ENCODE data around the gene ARRB1.

The ARRB1 gene

DNA sequence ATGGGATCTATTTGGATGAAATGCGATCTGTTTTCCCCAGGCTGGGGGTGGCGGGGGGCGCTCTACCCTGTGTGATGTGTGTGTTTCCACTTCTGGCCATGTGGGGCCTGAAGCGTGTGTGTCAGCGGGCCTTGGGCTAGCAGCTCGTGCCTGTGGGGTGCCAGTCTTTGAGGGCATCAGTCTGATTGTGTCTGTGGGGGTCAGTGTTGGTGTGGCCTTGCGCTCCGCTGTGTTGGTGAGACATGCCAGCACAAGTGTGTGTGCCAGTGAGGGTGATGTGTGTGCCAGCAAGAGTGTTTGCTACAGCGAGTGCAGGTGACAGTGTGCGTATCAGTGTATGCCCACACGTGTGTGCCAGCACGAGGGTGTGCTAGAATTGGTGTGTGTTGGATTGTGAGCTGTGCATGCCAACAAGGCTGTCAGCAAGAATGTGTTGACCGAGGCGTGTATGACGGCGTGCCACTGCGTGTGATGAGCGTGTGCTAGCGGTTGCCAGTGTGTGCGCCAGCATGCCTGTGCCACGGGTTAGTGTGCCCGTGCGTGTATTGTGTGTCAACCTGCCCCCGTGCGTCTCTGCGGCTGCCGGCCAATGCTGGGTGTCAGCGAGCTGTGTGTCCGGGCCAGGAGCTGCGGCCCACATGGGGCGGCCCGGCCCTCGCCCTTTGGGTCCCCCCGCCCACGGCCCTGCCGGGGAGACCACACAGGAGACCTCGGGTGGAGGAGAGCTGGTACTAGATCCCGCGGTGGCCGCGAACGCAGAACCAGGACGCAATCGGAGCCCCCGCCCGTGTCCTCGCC is 519 bp downstream of the ARRB1 start:
- H3K9me3 ChIP-seq (ENCODE audit: control insufficient read depth, insufficient read depth, low read length) = no peaks in the 10 kb centered on the region
- peak overlapping the region; percentile 71; the same call in 1 of the 2 replicates for H3K4me3 ChIP-seq (ENCODE audit: low read length)
- no peak for DNase-seq (ENCODE audit: low read depth, low spot score)
- no peaks in the 10 kb centered on the region for H3K36me3 ChIP-seq (ENCODE audit: control insufficient read depth, insufficient read depth, low read length)
- peaks cover 8% of the 10 kb centered on the region for H3K4me1 ChIP-seq (ENCODE audit: control insufficient read depth, insufficient read depth, low read length)
- WGBS (ENCODE audit: insufficient coverage, insufficient read length) = no CpG with 5 or more reads among the region's 47 CpGs
- H3K27me3 ChIP-seq (ENCODE audit: control insufficient read depth, insufficient read depth, low read length) = no peaks in the 10 kb centered on the region
- H3K27ac ChIP-seq (ENCODE audit: low read length) = no peak overlapping the region

DNA sequence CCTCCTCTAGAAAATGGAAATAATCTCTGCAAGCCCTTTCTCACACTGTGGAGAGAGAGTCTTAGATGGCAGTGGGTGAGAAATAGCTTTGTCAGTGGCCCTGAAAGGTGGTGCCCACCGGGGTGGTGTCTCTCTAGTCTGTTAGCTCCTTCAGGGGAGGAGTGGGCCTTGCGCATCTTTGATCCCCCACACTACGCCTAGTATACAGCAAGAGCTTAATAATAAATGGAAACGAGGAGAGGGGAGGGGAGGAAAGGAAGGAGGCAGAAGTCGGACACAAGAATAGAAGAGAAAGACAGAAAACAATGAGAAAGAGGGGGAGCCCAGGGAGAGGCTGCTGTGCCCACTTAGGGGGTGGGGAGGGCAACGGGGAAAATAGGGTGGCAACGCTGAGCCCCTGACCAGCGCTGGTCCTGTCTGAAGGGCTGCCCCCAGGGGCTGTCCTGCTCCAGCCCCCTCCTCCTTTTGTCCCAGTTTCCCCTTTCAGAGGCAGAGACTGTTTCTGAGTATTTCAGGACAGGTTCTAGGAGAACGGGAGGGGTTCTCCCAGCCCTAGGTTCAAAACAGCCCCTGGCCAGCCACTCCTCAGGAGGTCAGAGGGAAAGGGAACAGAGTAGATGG is 1.2 kb downstream of the ARRB1 start:
- no peak for DNase-seq (ENCODE audit: low read depth, low spot score)
- Histone ChIP-seq H3K27me3 (ENCODE audit: control insufficient read depth, insufficient read depth, low read length) (no peaks in the 10 kb centered on the region), H3K4me3 (ENCODE audit: low read length) (no peak overlapping the region), H3K9me3 (ENCODE audit: control insufficient read depth, insufficient read depth, low read length) (no peaks in the 10 kb centered on the region), H3K36me3 (ENCODE audit: control insufficient read depth, insufficient read depth, low read length) (no peaks in the 10 kb centered on the region), H3K27ac (ENCODE audit: low read length) (no peak overlapping the region), H3K4me1 (ENCODE audit: control insufficient read depth, insufficient read depth, low read length) (peaks cover 8% of the 10 kb centered on the region)
- no CpG with 5 or more reads among the region's 9 CpGs for WGBS (ENCODE audit: insufficient coverage, insufficient read length)

DNA sequence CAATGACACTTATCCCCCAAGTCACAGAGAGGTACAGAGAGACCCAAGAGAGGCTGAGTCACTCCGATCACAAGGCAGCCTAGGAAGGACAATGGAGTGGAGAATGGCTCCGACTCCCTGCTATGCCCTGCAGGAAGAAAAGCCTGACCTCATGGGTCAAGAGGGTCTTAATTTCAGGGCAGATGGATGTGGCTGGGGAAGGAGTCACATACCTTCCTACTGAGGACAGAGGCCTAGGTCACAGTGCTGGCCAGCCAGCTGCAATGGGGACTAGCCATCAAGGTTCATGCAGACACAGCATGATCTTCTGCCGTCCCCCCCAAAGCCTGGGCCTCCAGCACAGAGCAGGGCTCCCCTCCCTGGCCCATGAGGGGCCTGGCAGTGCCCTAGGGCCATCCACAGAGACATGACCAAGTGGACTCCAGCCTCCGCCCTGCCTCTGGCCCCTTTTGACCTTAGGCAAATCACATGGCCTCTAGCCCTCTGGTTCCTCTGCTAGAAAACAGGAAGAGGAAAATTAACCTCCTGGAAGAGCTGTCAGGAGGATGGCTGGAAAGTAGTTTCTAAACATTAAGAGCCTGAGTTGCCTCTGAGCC is 1.8 kb downstream of the ARRB1 start:
- Histone ChIP-seq H3K9me3 (ENCODE audit: control insufficient read depth, insufficient read depth, low read length) (no peaks in the 10 kb centered on the region), H3K4me3 (ENCODE audit: low read length) (no peak overlapping the region), H3K27me3 (ENCODE audit: control insufficient read depth, insufficient read depth, low read length) (no peaks in the 10 kb centered on the region), H3K27ac (ENCODE audit: low read length) (no peak overlapping the region), H3K36me3 (ENCODE audit: control insufficient read depth, insufficient read depth, low read length) (no peaks in the 10 kb centered on the region), H3K4me1 (ENCODE audit: control insufficient read depth, insufficient read depth, low read length) (peaks cover 8% of the 10 kb centered on the region)
- no peak for DNase-seq (ENCODE audit: low read depth, low spot score)
- no CpG with 5 or more reads among the region's 4 CpGs for WGBS (ENCODE audit: insufficient coverage, insufficient read length)

DNA sequence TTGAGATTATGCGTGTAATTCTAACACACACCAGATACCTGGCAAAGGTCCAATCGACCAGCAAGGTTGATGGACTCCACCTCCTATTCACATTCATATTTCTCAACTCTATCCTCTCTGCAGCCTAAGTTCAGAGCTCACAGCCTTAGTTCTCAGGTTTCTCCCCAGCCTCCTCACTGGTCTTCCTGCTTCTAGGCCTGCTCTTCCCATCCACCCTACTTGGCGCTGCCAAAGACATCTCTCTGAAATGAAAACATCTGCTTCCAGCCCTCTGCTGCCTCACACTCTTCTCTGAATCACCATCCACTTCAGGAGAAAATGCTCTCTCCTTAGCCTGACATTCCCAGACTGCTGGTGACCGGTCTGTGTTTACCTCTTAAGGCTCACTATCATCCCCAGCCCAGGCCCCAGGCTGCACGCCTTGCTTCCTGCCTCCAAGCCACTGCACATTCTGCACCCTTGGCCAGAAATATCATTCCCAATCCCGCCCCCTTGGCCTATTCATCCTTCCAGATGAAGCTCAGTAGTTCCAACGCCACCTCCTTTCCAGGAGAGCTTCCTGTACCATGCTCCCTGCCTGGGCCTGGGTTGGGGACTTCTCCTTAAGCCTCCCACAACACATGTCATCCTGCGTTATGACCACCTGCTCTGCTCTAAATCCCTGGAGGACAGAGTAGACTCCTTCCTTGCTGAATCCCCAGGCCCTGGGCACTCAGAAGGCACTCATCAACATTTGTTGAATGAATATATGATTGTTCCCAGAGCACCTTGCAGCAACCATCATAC is 3.5 kb downstream of the ARRB1 start:
- peaks cover 8% of the 10 kb centered on the region for H3K4me1 ChIP-seq (ENCODE audit: control insufficient read depth, insufficient read depth, low read length)
- DNase-seq (ENCODE audit: low read depth, low spot score) = no peak

DNA sequence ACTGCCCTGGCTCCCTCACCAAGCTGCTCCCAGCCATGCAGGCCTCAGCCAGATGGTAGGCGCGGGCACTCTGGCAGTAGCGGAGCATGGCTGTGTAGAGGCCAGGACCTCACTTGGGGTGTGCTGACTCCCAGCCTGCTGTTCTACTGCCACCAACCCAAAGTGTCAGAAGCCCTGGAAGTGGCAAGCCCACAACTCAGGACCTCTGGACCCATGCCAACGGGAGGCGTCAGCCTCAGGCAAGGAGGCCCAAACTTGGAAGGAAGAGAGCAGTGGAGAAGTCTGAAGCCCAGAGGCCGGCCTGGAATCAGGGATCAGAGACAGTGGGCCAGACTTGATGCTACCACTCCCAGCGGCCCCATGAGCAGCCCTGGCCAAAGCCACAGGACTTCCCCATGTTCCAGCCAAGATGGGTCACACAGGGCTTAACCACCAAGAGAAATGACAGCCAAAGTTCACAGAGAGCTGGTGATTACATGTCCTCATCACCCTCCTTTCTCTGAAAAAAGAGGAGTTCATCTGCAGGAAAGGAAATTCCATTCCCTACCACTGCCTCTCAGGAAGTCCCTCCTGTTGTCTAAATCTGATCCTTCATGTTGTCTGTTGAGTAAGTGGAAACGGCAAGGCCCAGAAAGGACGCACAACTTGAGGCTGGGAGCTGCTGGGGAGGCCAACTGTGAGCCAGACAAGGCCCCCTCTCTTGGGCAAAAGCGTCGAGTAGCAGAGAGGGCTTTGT is 4.4 kb downstream of the ARRB1 start:
- peaks cover 8% of the 10 kb centered on the region for H3K4me1 ChIP-seq (ENCODE audit: control insufficient read depth, insufficient read depth, low read length)
- no peak overlapping the region for H3K27ac ChIP-seq (ENCODE audit: low read length)
- no peak for DNase-seq (ENCODE audit: low read depth, low spot score)

More for the DNA sequence above, 3.5 kb downstream of the ARRB1 start:
- H3K27me3 ChIP-seq (ENCODE audit: control insufficient read depth, insufficient read depth, low read length) = no peaks in the 10 kb centered on the region
- H3K36me3 ChIP-seq (ENCODE audit: control insufficient read depth, insufficient read depth, low read length) = no peaks in the 10 kb centered on the region
- no CpG with 5 or more reads among the region's 8 CpGs for WGBS (ENCODE audit: insufficient coverage, insufficient read length)
- H3K27ac ChIP-seq (ENCODE audit: low read length) = no peak overlapping the region
- no peaks in the 10 kb centered on the region for H3K9me3 ChIP-seq (ENCODE audit: control insufficient read depth, insufficient read depth, low read length)
- no peak overlapping the region for H3K4me3 ChIP-seq (ENCODE audit: low read length)

DNA sequence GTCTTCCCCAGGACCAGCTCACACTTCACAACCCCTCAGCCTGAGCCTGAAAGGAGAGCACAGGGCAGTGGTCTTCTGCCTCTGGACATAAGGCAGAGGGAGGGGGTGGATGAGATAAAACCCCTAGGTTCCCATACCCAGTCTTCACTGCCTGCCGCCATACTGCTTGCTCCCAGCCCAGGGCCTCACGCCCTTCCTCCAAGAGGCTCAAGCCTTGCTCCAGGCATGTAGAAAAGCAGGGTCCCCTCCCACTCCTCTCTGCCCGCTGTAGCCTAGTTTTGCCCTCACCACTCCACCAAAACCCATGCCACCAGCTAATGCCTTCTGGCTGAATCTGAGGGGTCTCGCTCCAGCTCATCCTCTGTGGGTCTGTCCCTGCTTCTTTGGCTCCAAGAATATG is 5.2 kb downstream of the ARRB1 start:
- Histone ChIP-seq H3K9me3 (ENCODE audit: control insufficient read depth, insufficient read depth, low read length) (no peaks in the 10 kb centered on the region), H3K4me3 (ENCODE audit: low read length) (no peak overlapping the region), H3K27me3 (ENCODE audit: control insufficient read depth, insufficient read depth, low read length) (no peaks in the 10 kb centered on the region), H3K4me1 (ENCODE audit: control insufficient read depth, insufficient read depth, low read length) (peaks cover 8% of the 10 kb centered on the region), H3K36me3 (ENCODE audit: control insufficient read depth, insufficient read depth, low read length) (no peaks in the 10 kb centered on the region), H3K27ac (ENCODE audit: low read length) (no peak overlapping the region)
- no peak for DNase-seq (ENCODE audit: low read depth, low spot score)
- WGBS (ENCODE audit: insufficient coverage, insufficient read length) = no CpG with 5 or more reads among the region's 4 CpGs

More for the DNA sequence above, 4.4 kb downstream of the ARRB1 start:
- Histone ChIP-seq H3K27me3 (ENCODE audit: control insufficient read depth, insufficient read depth, low read length) (no peaks in the 10 kb centered on the region), H3K36me3 (ENCODE audit: control insufficient read depth, insufficient read depth, low read length) (no peaks in the 10 kb centered on the region), H3K9me3 (ENCODE audit: control insufficient read depth, insufficient read depth, low read length) (no peaks in the 10 kb centered on the region), H3K4me3 (ENCODE audit: low read length) (no peak overlapping the region)
- no CpG with 5 or more reads among the region's 11 CpGs for WGBS (ENCODE audit: insufficient coverage, insufficient read length)

DNA sequence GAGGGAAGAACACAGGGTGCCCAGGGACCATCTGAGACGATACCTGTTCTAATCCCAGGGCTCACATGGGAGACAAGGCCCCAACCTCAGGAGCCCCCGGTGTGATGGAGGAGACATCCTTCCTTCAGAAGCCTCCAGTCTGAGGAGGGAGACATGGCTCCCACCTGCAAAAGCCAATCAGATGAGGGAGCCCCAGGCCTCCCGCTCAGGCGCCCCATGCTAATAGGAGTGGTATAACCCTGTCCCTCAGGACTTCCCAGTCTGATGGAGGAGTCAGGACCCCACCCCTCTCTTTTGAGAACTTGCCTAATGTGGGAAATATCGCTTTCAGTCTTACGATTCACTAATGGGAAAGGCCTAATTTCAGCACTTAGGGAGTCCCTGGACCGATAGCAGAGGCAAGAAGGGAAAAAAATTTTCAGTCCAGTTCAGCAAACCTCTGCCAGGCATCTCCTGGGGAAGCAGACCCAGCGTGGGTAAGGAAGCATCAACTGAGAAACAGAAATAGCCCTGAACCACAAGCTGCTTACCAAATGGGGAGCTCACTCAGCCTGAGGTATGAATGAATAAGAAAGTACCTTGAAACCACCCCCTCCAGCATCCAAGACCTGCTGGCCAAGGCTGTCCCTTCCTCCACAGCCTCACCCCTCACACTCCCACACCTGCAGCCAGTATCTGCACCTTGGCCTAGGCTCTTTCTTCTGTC is 5.9 kb downstream of the ARRB1 start:
- DNase-seq (ENCODE audit: low read depth, low spot score) = no peak
- no CpG with 5 or more reads among the region's 8 CpGs for WGBS (ENCODE audit: insufficient coverage, insufficient read length)
- peaks cover 3% of the 10 kb centered on the region for H3K4me1 ChIP-seq (ENCODE audit: control insufficient read depth, insufficient read depth, low read length)

DNA sequence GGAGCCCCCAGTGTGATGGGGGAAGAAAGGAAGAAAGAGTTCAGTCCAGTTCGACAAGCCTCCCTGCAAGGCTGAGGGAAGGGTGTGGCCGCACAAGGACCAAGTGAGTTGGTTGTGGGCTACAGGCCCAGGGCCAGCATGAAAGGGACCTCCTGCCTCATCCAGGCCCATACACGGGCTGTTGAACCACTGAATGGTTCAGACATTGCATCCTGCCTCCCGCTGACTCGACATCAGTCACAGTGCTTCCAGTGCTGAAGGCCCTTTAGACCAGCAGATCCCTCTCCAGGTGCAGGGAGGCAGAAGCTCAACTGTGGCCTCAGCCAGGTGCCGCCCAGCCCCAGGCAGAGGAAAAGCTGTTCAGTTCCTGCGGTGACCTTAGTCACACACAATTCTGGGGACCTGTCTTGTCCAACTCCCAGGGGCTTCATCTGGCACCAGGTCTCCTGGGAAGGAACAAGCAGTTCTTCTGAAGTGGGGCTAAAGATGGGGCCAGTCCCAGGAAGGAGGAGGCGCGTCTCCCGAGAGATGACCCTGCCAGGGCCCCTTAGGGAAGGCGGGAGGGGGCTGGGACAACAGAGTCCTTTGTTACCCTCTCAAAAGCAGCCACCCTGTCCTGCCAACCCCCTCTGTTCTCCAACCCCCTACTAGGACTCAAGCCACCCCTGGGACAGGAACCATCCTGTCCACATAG is 6.6 kb downstream of the ARRB1 start:
- no CpG with 5 or more reads among the region's 11 CpGs for WGBS (ENCODE audit: insufficient coverage, insufficient read length)
- Histone ChIP-seq H3K4me3 (ENCODE audit: low read length) (no peak overlapping the region), H3K27ac (ENCODE audit: low read length) (no peak overlapping the region), H3K27me3 (ENCODE audit: control insufficient read depth, insufficient read depth, low read length) (no peaks in the 10 kb centered on the region), H3K4me1 (ENCODE audit: control insufficient read depth, insufficient read depth, low read length) (peaks cover 6% of the 10 kb centered on the region), H3K9me3 (ENCODE audit: control insufficient read depth, insufficient read depth, low read length) (no peaks in the 10 kb centered on the region), H3K36me3 (ENCODE audit: control insufficient read depth, insufficient read depth, low read length) (no peaks in the 10 kb centered on the region)
- DNase-seq (ENCODE audit: low read depth, low spot score) = no peak

More for the DNA sequence above, 5.9 kb downstream of the ARRB1 start:
- Histone ChIP-seq H3K27ac (ENCODE audit: low read length) (no peak overlapping the region), H3K9me3 (ENCODE audit: control insufficient read depth, insufficient read depth, low read length) (no peaks in the 10 kb centered on the region), H3K36me3 (ENCODE audit: control insufficient read depth, insufficient read depth, low read length) (no peaks in the 10 kb centered on the region), H3K4me3 (ENCODE audit: low read length) (no peak overlapping the region), H3K27me3 (ENCODE audit: control insufficient read depth, insufficient read depth, low read length) (no peaks in the 10 kb centered on the region)

DNA sequence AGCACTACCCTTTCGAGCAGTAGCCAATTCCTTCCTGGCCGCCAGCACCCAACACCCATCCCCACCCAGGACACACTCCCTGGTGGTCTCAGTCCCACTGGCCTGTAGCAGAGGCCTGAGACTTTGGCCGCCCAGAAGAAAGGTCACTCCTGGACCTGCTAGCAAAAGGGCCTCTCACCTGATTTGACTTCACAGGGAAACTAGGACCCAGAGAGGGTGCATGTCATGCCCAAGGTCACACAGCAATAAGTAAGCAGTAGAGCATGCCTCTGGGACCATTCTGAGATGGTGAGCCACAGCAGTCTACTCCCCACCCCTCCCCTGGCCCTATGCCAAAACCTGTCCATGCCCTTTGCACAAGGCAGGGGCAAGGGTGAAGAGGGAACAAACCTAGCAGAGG is 7.3 kb downstream of the ARRB1 start:
- H3K9me3 ChIP-seq (ENCODE audit: control insufficient read depth, insufficient read depth, low read length) = no peaks in the 10 kb centered on the region
- no CpG with 5 or more reads among the region's 3 CpGs for WGBS (ENCODE audit: insufficient coverage, insufficient read length)
- no peak overlapping the region for H3K4me3 ChIP-seq (ENCODE audit: low read length)
- no peak overlapping the region for H3K27ac ChIP-seq (ENCODE audit: low read length)
- H3K36me3 ChIP-seq (ENCODE audit: control insufficient read depth, insufficient read depth, low read length) = no peaks in the 10 kb centered on the region
- no peaks in the 10 kb centered on the region for H3K27me3 ChIP-seq (ENCODE audit: control insufficient read depth, insufficient read depth, low read length)
- peaks cover 3% of the 10 kb centered on the region for H3K4me1 ChIP-seq (ENCODE audit: control insufficient read depth, insufficient read depth, low read length)
- no peak for DNase-seq (ENCODE audit: low read depth, low spot score)

Measured in iPS DF 6.9 (cell line).